Upper lobe of left lung (tissue), 6 donors: Measurements from ENCODE around the gene RAB20. TPM values are rescaled to one million over a fixed set of nuclear protein-coding genes. Genes with fewer than 3 reads are reported as not detected.

Experiments used
- ATAC-seq, 2 donors: fragments of 200-7000 bp; cut with Tn5 transposase; one replicate each; pipeline ENCODE4 v1.9.1; 2022; ENCODE audit warnings: mild to moderate bottlenecking in 2 of 2, moderate library complexity in 2 of 2; ENCODE audit not compliant: low FRiP score in 2 of 2
- DNase-seq, 2 donors: peaks; one replicate each; pipeline ENCODE4 v3.0.0-alpha.2; 2019 to 2020
- H3K27ac ChIP-seq, 4 donors: fragments of 200-600 bp; sonication (generic); one replicate each; pipeline ENCODE4 v1.5.1; 2016 to 2019
- H3K27me3 ChIP-seq, 4 donors: fragments of 200-600 bp; sonication (generic); one replicate each; pipeline ENCODE4 v1.5.1; 2017 to 2019
- H3K36me3 ChIP-seq, 4 donors: fragments of 200-600 bp; sonication (generic); one replicate each; pipeline ENCODE4 v1.5.1; 2016 to 2019
- H3K4me1 ChIP-seq, 4 donors: fragments of 200-600 bp; sonication (generic); one replicate each; pipeline ENCODE4 v1.5.1; 2018 to 2019
- H3K4me3 ChIP-seq, 4 donors: fragments of 200-600 bp; sonication (generic); one replicate each; pipeline ENCODE4 v1.5.1; 2017 to 2019; ENCODE audit warnings: mild to moderate bottlenecking in 2 of 4, moderate library complexity in 1 of 4
- H3K9me3 ChIP-seq, 4 donors: fragments of 200-600 bp; sonication (generic); one replicate each; pipeline ENCODE4 v1.5.1; 2018 to 2019
- EP300 ChIP-seq, 4 donors: sonication (generic); formaldehyde crosslinking; IDR thresholded peaks; one replicate each; pipeline ENCODE4 v1.5.1; 2017; ENCODE audit warnings: antibody characterized with exemption in 4 of 4, control low read depth in 2 of 4
- POLR2A ChIP-seq, 4 donors: fragments of 450-650 bp; IDR thresholded peaks; one replicate each; pipeline ENCODE4 v1.5.1; 2016 to 2017; ENCODE audit warnings: antibody characterized with exemption in 4 of 4, mild to moderate bottlenecking in 2 of 4
- POLR2AphosphoS5 ChIP-seq, 2 donors: sonication (generic); formaldehyde crosslinking; IDR thresholded peaks; one replicate each; pipeline ENCODE4 v1.5.1; 2017; ENCODE audit warnings: antibody characterized with exemption in 2 of 2
- WGBS, 2 donors: methylation state at CpG; one replicate each; pipeline ENCODE4 v1.1.5; 2017 to 2018; 5-methylcytosine and 5-hydroxymethylcytosine counted together
- total RNA-seq, 6 donors: library from RNA; depleted of rRNA in 4 of 6; stranded (reverse); fragments of >200 nt in 4 of 6; gene quantifications; one replicate each; pipeline versions ENCODE4 v1.1.0 to v1.2.1, GENCODE V29; 2016 to 2021
- TF ChIP-seq, protein P1 (sequence below), 6 experiments: fragments of 450-650 bp in 4 of 6; fragments of 200-600 bp in 2 of 6; sonication (generic) in 2 of 6; IDR thresholded peaks; one replicate each; pipeline ENCODE4 v1.5.1; 2016 to 2019; ENCODE audit warnings: antibody characterized with exemption in 6 of 6
- donor health status: DM: no; HTN: no; CAD: no; lungs with moderate emphysema.
- donor health status: DM: no; HTN: yes; CAD: no; lungs with severe emphysema.

The RAB20 gene
- total RNA-seq, 6 donors from 2014 or later = 46.7 to 80.7 (median 57.8) TPM

DNA sequence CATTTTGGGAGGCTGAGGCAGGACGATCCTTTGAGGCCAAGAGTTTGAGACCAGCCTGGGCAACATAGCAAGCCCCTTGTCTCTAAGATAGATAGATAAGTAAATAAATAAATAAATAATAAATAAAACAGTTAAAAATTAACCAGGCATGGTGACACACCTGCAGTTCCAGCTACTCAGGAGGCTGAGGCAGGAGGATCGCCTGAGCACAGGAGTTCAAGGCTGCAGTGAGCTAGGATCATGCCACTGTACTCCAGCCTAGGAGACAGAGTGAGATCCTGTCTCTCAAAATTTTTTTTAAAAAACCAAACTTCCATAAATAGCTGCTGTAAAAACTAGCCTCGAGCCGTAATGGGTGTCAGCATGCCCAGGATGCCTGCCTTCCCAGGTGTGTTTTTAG is 39.5 kb upstream of the RAB20 start:
- no peaks in the 10 kb centered on the region for H3K27me3 ChIP-seq
- TF ChIP-seq POLR2A (IDR thresholded peaks at IDR 0.05) = no peak
- TF ChIP-seq POLR2AphosphoS5 (IDR thresholded peaks at IDR 0.05) = no peak
- TF ChIP-seq, protein P1, sequence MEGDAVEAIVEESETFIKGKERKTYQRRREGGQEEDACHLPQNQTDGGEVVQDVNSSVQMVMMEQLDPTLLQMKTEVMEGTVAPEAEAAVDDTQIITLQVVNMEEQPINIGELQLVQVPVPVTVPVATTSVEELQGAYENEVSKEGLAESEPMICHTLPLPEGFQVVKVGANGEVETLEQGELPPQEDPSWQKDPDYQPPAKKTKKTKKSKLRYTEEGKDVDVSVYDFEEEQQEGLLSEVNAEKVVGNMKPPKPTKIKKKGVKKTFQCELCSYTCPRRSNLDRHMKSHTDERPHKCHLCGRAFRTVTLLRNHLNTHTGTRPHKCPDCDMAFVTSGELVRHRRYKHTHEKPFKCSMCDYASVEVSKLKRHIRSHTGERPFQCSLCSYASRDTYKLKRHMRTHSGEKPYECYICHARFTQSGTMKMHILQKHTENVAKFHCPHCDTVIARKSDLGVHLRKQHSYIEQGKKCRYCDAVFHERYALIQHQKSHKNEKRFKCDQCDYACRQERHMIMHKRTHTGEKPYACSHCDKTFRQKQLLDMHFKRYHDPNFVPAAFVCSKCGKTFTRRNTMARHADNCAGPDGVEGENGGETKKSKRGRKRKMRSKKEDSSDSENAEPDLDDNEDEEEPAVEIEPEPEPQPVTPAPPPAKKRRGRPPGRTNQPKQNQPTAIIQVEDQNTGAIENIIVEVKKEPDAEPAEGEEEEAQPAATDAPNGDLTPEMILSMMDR (IDR thresholded peaks at IDR 0.05) = no peak
- TF ChIP-seq EP300 (IDR thresholded peaks at IDR 0.05) = no peak
- WGBS, 2 donors = 90 to 94% methylated on average over 4 of the region's 4 CpGs
- H3K4me3 ChIP-seq = no peak overlapping the region
- DNase-seq (no peak), ATAC-seq (no peak)
- H3K4me1 ChIP-seq = no peaks in the 10 kb centered on the region
- H3K9me3 ChIP-seq = no peaks in the 10 kb centered on the region
- no peak overlapping the region for H3K27ac ChIP-seq
- H3K36me3 ChIP-seq = no peaks in the 10 kb centered on the region

DNA sequence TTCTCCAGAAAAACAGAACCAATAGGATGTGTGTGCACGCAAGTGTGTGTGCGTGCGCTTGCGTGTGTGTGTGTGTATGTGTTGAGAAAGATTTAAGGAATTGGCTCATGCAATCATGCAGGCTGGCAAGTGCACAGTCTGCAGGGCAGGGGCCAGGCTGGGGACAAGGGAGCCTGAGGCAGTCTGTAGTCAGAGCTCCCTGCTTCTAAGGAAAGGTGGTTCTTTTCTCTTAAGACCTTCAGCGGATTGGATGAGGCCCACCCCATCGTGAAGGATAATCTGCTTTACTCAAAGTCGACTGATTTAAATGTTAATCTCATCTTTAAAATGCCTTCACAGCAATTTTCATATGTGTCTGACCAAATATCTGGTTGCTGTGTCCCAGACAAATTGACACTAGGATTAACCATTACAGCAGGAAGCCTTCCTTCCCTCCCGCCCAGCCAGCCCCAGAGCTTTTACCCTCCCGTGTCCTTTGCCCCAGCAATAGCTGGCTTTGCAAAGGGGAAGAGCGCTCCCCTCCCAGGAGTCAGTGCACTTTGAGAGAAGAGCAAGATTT is 38.8 kb upstream of the RAB20 start:
- H3K27me3 ChIP-seq = no peaks in the 10 kb centered on the region
- WGBS, 2 donors = 85 to 92% methylated on average over 10 of the region's 10 CpGs
- no peaks in the 10 kb centered on the region for H3K36me3 ChIP-seq
- no peak overlapping the region for H3K27ac ChIP-seq
- ATAC-seq (peak in 1 of 2 donors; percentile 26), DNase-seq (no peak)
- no peaks in the 10 kb centered on the region for H3K9me3 ChIP-seq
- no peak overlapping the region for H3K4me3 ChIP-seq
- no peaks in the 10 kb centered on the region for H3K4me1 ChIP-seq
- TF ChIP-seq, protein P1 (IDR thresholded peaks at IDR 0.05) = no peak
- TF ChIP-seq POLR2AphosphoS5 (IDR thresholded peaks at IDR 0.05) (no peak), POLR2A (IDR thresholded peaks at IDR 0.05) (no peak), EP300 (IDR thresholded peaks at IDR 0.05) (no peak)

DNA sequence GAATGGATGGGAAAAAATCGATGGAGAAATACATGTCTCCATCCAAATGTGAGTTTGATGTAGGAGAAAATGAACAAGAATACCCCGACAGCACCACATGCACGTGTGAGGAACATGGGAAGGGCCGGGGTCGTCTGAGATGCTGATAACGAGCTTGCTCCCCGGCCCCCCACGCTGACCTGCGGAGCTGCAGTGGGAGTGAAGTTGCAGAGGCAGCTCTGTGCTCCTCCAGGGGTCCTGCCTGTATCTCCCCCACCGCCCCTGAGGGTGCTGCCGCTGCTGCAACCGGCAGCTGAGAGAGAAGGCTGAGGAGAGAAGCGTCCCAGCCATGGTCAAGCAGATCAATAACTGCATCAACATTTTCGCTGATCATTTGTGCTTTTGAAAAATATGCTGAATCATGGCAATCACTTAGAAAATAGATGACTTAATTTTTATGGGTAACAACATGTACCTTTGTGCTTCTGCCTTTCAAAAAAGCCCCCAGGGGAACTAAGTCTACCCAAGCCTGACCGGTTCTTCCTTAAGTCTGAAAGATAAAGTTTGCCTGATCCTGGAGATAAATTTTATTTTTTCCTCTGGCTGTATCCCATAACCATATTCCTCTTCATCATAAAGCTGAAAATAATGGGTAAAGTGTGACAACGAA is 35.6 kb upstream of the RAB20 start:
- Histone ChIP-seq H3K27ac (no peak overlapping the region), H3K4me1 (peaks cover 0 to 3% (median 0%) of the 10 kb centered on the region in 4 donors), H3K9me3 (no peaks in the 10 kb centered on the region), H3K4me3 (no peak overlapping the region), H3K36me3 (no peaks in the 10 kb centered on the region), H3K27me3 (no peaks in the 10 kb centered on the region)
- WGBS, 2 donors = 73% methylated on average over 16 of the region's 16 CpGs
- ATAC-seq = no peak
- DNase-seq = peak in 1 of 2 donors; percentile 42
- TF ChIP-seq, protein P1 (IDR thresholded peaks at IDR 0.05) = no peak
- TF ChIP-seq POLR2AphosphoS5 (IDR thresholded peaks at IDR 0.05) (no peak), EP300 (IDR thresholded peaks at IDR 0.05) (no peak), POLR2A (IDR thresholded peaks at IDR 0.05) (no peak)

DNA sequence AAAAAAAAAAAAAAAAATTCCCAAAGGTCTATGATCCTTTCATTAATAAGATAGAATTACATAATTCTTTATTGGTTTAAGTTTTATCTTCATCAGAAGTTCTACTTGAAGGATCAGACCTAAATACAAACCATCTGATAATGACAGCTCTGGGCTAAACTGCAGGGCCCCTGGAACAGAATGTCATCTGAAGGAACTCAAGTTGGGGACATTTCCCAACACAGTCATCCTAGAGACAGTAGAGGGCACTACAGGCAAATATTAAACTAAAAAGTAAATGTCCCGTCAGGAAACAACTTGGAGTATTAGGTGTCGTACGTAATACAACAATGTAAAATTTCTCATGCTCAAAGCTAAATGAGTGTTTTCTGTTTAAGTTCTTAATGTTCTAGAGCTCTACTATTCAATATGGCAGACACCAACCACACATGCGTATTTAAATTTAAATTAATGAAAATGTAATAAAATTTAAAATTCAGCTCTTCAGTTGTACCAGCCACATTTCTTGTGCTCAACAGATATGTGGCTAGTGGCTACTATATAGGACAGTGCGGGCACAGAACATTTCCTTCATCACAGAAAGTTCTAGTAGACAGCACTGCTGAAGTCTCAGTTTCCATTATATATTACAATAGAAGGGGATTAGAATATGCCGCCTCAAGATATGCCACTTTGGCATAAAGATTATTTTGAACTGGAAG is 32.1 kb upstream of the RAB20 start:
- TF ChIP-seq, protein P1 (IDR thresholded peaks at IDR 0.05) = peak; percentile 47 to 80 (median 60)
- TF ChIP-seq POLR2A (IDR thresholded peaks at IDR 0.05) (no peak), POLR2AphosphoS5 (IDR thresholded peaks at IDR 0.05) (no peak), EP300 (IDR thresholded peaks at IDR 0.05) (no peak)
- peaks cover 0 to 3% (median 0%) of the 10 kb centered on the region in 4 donors for H3K4me1 ChIP-seq
- no peak overlapping the region for H3K27ac ChIP-seq
- peak; percentile 61 to 86 for ATAC-seq
- 44 to 48% methylated on average over 6 of the region's 6 CpGs for WGBS, 2 donors
- H3K4me3 ChIP-seq = no peak overlapping the region
- no peak for DNase-seq
- no peaks in the 10 kb centered on the region for H3K27me3 ChIP-seq
- no peaks in the 10 kb centered on the region for H3K9me3 ChIP-seq
- no peaks in the 10 kb centered on the region for H3K36me3 ChIP-seq
